ENCODE measurements around the gene YEATS2. TPM values are rescaled to one million over a fixed set of nuclear protein-coding genes. Genes with fewer than 3 reads are reported as not detected.

YEATS2 gene
- polyA plus RNA-seq, 3 donors, result 4.2 to 33.0 (median 5.0) TPM

- H3K9me3 Mint-ChIP-seq, result no peaks in the 10 kb centered on the region
- peak overlapping the region; percentile 89 to 92 for H3K4me3 Mint-ChIP-seq
- peak overlapping the region; percentile 82 to 93 (median 88) for H3K4me3 ChIP-seq (replicated peaks in 1 of 3; ENCODE audit: low read depth in 2 of 3, low read length in 3 of 3)
- H3K79me2 ChIP-seq (ENCODE audit: insufficient read depth, low read length), result peaks cover 59% of the 10 kb centered on the region
- peak overlapping the region; percentile 89 for H2AFZ ChIP-seq (ENCODE audit: insufficient read depth, low read depth, low read length, poor library complexity, severe bottlenecking)
- intact Hi-C loops (cut with micrococcal nuclease), result loop anchor here (5.0 kb wide), 1 partner anchor 61 kb away; the partner anchor contains the start of gene KLHL24 (in 2 of the 2)
- H3K27ac Mint-ChIP-seq, result peak overlapping the region; percentile 79 to 91 (median 88)
- H3K9ac ChIP-seq (ENCODE audit: insufficient read depth, low read length, poor library complexity, severe bottlenecking), result peak overlapping the region; percentile 92
- TF ChIP-seq, protein P1, sequence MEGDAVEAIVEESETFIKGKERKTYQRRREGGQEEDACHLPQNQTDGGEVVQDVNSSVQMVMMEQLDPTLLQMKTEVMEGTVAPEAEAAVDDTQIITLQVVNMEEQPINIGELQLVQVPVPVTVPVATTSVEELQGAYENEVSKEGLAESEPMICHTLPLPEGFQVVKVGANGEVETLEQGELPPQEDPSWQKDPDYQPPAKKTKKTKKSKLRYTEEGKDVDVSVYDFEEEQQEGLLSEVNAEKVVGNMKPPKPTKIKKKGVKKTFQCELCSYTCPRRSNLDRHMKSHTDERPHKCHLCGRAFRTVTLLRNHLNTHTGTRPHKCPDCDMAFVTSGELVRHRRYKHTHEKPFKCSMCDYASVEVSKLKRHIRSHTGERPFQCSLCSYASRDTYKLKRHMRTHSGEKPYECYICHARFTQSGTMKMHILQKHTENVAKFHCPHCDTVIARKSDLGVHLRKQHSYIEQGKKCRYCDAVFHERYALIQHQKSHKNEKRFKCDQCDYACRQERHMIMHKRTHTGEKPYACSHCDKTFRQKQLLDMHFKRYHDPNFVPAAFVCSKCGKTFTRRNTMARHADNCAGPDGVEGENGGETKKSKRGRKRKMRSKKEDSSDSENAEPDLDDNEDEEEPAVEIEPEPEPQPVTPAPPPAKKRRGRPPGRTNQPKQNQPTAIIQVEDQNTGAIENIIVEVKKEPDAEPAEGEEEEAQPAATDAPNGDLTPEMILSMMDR (IDR thresholded peaks at IDR 0.05), result no peak
- H3K27me3 Mint-ChIP-seq (ENCODE audit: low read depth in 3 of 3), result peaks cover 0 to 1% (median 0%) of the 10 kb centered on the region in 3 donors
- H3K4me2 ChIP-seq (replicated peaks; ENCODE audit: extremely low read depth, low read length, poor library complexity, severe bottlenecking), result peak overlapping the region; percentile 98
- peaks cover 26 to 30% of the 10 kb centered on the region in 2 donors for H3K4me1 ChIP-seq (ENCODE audit: control insufficient read depth in 1 of 2, insufficient read depth in 2 of 2, low read length in 2 of 2)
- H3K36me3 Mint-ChIP-seq, result peaks cover 6 to 7% of the 10 kb centered on the region in 2 donors
- no peaks in the 10 kb centered on the region for H3K27me3 ChIP-seq (ENCODE audit: control insufficient read depth in 2 of 2, insufficient read depth in 2 of 2, low read length in 2 of 2)
- H3K36me3 ChIP-seq (replicated peaks in 1 of 2; ENCODE audit: control insufficient read depth in 1 of 2, insufficient read depth in 2 of 2, low read length in 2 of 2), result peaks cover 0 to 8% of the 10 kb centered on the region in 2 donors
- H3K4me1 Mint-ChIP-seq, result peaks cover 40% of the 10 kb centered on the region
- 0% methylated on average over 9 of the region's 13 CpGs for WGBS (ENCODE audit: insufficient coverage)
- DNase-seq, result peak; percentile 6 to 18 (median 16)
- no peaks in the 10 kb centered on the region for H3K9me3 ChIP-seq (replicated peaks in 1 of 2; ENCODE audit: control insufficient read depth in 1 of 2, insufficient read depth in 1 of 2, low read length in 2 of 2)
- peaks cover 39% of the 10 kb centered on the region for H4K20me1 ChIP-seq (ENCODE audit: insufficient read depth, low read length)
- H3K27ac ChIP-seq (ENCODE audit: low read depth in 1 of 2, low read length in 2 of 2), result peak overlapping the region; percentile 80 to 88
Measured at GRCh38 chr3:183698318-183698751, 738 bp downstream of the YEATS2 start.

- Mint-ChIP-seq H3K4me3 (peak overlapping the region; percentile 89 to 92), H3K27ac (peak overlapping the region; percentile 79 to 91 (median 88)), H3K27me3 (ENCODE audit: low read depth in 3 of 3) (peaks cover 0 to 1% (median 0%) of the 10 kb centered on the region in 3 donors), H3K36me3 (peaks cover 6 to 7% of the 10 kb centered on the region in 2 donors), H3K4me1 (peaks cover 43% of the 10 kb centered on the region), H3K9me3 (no peaks in the 10 kb centered on the region)
- H3K4me3 ChIP-seq (replicated peaks in 1 of 3; ENCODE audit: low read depth in 2 of 3, low read length in 3 of 3), result peak overlapping the region; percentile 82 to 93 (median 88)
- DNase-seq, result peak; percentile 30 to 67 (median 58)
- peak overlapping the region; percentile 92 for H3K9ac ChIP-seq (ENCODE audit: insufficient read depth, low read length, poor library complexity, severe bottlenecking)
- H3K9me3 ChIP-seq (replicated peaks in 1 of 2; ENCODE audit: control insufficient read depth in 1 of 2, insufficient read depth in 1 of 2, low read length in 2 of 2), result no peaks in the 10 kb centered on the region
- H3K4me1 ChIP-seq (ENCODE audit: control insufficient read depth in 1 of 2, insufficient read depth in 2 of 2, low read length in 2 of 2), result peaks cover 26 to 30% of the 10 kb centered on the region in 2 donors
- WGBS (ENCODE audit: insufficient coverage), result 0% methylated on average over 5 of the region's 9 CpGs
- H3K27ac ChIP-seq (ENCODE audit: low read depth in 1 of 2, low read length in 2 of 2), result peak overlapping the region; percentile 2 to 88
- H2AFZ ChIP-seq (ENCODE audit: insufficient read depth, low read depth, low read length, poor library complexity, severe bottlenecking), result peak overlapping the region; percentile 89
- TF ChIP-seq, protein P1 (IDR thresholded peaks at IDR 0.05), result no peak
- H3K36me3 ChIP-seq (replicated peaks in 1 of 2; ENCODE audit: control insufficient read depth in 1 of 2, insufficient read depth in 2 of 2, low read length in 2 of 2), result peaks cover 0 to 8% of the 10 kb centered on the region in 2 donors
- intact Hi-C loops (cut with micrococcal nuclease), result loop anchor here (5.0 kb wide), 1 partner anchor 61 kb away; the partner anchor contains the start of gene KLHL24 (in 2 of the 2)
- H3K4me2 ChIP-seq (replicated peaks; ENCODE audit: extremely low read depth, low read length, poor library complexity, severe bottlenecking), result peak overlapping the region; percentile 98
- H3K79me2 ChIP-seq (ENCODE audit: insufficient read depth, low read length), result peaks cover 63% of the 10 kb centered on the region
- no peaks in the 10 kb centered on the region for H3K27me3 ChIP-seq (ENCODE audit: control insufficient read depth in 2 of 2, insufficient read depth in 2 of 2, low read length in 2 of 2)
- peaks cover 43% of the 10 kb centered on the region for H4K20me1 ChIP-seq (ENCODE audit: insufficient read depth, low read length)
Measured at GRCh38 chr3:183698756-183699155, 1.2 kb downstream of the YEATS2 start.
